PC-3 (cell line): ENCODE data around the gene ESRRG. TPM values are rescaled to one million over a fixed set of nuclear protein-coding genes. Genes with fewer than 3 reads are reported as not detected.

Source experiments
- ATAC-seq: fragments of 200-7000 bp; cut with Tn5 transposase; 2 replicates; pipeline ENCODE4 v1.9.1; 2020; ENCODE audit warnings: mild to moderate bottlenecking, moderate library complexity
- BruUV-seq: library from RNA; stranded (reverse); fragments of 400-500 nt; replicated peaks from 2 replicates; lab custom pipeline; 2021; lab: Mats Ljungman, UMichigan
- CTCF ChIA-PET: fragments of 300-600 bp; sonication (Branson Sonifier 250); formaldehyde crosslinking; loops from one replicate; lab custom pipeline; 2022; ENCODE audit warnings: antibody characterized with exemption; lab: Charles Lee
- POLR2A ChIA-PET: fragments of 300-600 bp; sonication (Branson Sonifier 250); formaldehyde crosslinking; loops from one replicate; lab custom pipeline; 2022; ENCODE audit warnings: antibody characterized with exemption; ENCODE audit not compliant: unreplicated experiment; lab: Charles Lee
- DNase-seq: peaks from one replicate; pipeline ENCODE4 v3.0.0-alpha.2; 2015
- H2AFZ ChIP-seq: fragments of 300-600 bp; sonication (generic); 2 replicates; pipeline ENCODE4 v1.6.0; 2016; ENCODE audit warnings: antibody characterized with exemption, low read length
- H3F3A ChIP-seq: fragments of 300-600 bp; sonication (generic); one replicate; pipeline ENCODE4 v1.6.0; 2017; ENCODE audit warnings: antibody characterized with exemption, low read length, control low read depth, mild to moderate bottlenecking; ENCODE audit not compliant: unreplicated experiment
- H3K27ac ChIP-seq: fragments of 300-600 bp; sonication (generic); 2 replicates; pipeline ENCODE4 v1.5.1; 2016; ENCODE audit warnings: mild to moderate bottlenecking, low read length
- H3K27me3 ChIP-seq: fragments of 300-600 bp; sonication (generic); 2 replicates; pipeline ENCODE4 v1.6.1; 2016; ENCODE audit warnings: low read length, mixed read lengths
- H3K36me3 ChIP-seq: fragments of 300-600 bp; sonication (generic); 2 replicates; pipeline ENCODE4 v1.6.1; 2016; ENCODE audit warnings: low read depth, mixed run types, low read length, mixed read lengths
- H3K4me1 ChIP-seq: fragments of 300-600 bp; sonication (generic); 2 replicates; pipeline ENCODE4 v1.5.1; 2016; ENCODE audit warnings: low read length; ENCODE audit not compliant: insufficient read depth
- H3K4me2 ChIP-seq: fragments of 300-600 bp; sonication (generic); 2 replicates; pipeline ENCODE4 v1.6.0; 2016; ENCODE audit warnings: low read length
- H3K4me3 ChIP-seq: fragments of 300-600 bp; sonication (generic); 2 replicates; pipeline ENCODE4 v1.5.1; 2016; ENCODE audit warnings: mild to moderate bottlenecking, low read length, mixed read lengths
- H3K79me2 ChIP-seq: fragments of 300-600 bp; sonication (generic); 2 replicates; pipeline ENCODE4 v1.6.1; 2017; ENCODE audit warnings: low read length, mixed read lengths
- H3K9ac ChIP-seq: fragments of 300-600 bp; sonication (generic); 2 replicates; pipeline ENCODE4 v1.6.0; 2016; ENCODE audit warnings: mild to moderate bottlenecking, low read length
- H3K9me2 ChIP-seq: fragments of 300-600 bp; sonication (generic); replicated peaks from 2 replicates; pipeline ENCODE4 v1.6.1; 2016; ENCODE audit warnings: mixed run types, low read length, mixed read lengths
- H3K9me3 ChIP-seq: fragments of 300-600 bp; sonication (generic); 2 replicates; pipeline ENCODE4 v1.6.1; 2016; ENCODE audit warnings: low read length, mixed read lengths
- H4K20me1 ChIP-seq: fragments of 300-600 bp; sonication (generic); 2 replicates; pipeline ENCODE4 v1.6.1; 2016; ENCODE audit warnings: low read length, mixed read lengths
- CTCF ChIP-seq: fragments of 300-600 bp; sonication (generic); conservative IDR thresholded peaks from 2 replicates; pipeline ENCODE4 v1.5.1; 2017; ENCODE audit warnings: antibody characterized with exemption, low read depth, mild to moderate bottlenecking, low read length
- EZH2 ChIP-seq: fragments of 300-600 bp; sonication (generic); IDR thresholded peaks from one replicate; pipeline ENCODE4 v1.6.1; 2017; ENCODE audit warnings: antibody characterized with exemption, mild to moderate bottlenecking, low read length; ENCODE audit not compliant: unreplicated experiment
- EZH2phosphoT487 ChIP-seq: fragments of 300-600 bp; sonication (generic); IDR thresholded peaks from 2 replicates; pipeline ENCODE4 v1.6.1; 2018; ENCODE audit warnings: mild to moderate bottlenecking, antibody characterized with exemption, low read length, borderline replicate concordance
- intact Hi-C: fragments of 100-400 bp; cut with micrococcal nuclease; formaldehyde crosslinking; loops from 2 replicates; pipeline ENCODE4 v1.9.0; 2023
- total RNA-seq: library from RNA; depleted of rRNA; stranded (reverse); fragments of >200 nt; gene quantifications from 2 replicates; pipeline ENCODE4 v1.2.3, GENCODE V29; 2014

ESRRG gene
- total RNA-seq, 1 experiment from 2014 or later, result 1.7 TPM

- ChIA-PET POLR2A (no interaction called here), CTCF (no interaction called here)
- DNase-seq, result no peak
- no peaks in the 10 kb centered on the region for H4K20me1 ChIP-seq
- no peaks in the 10 kb centered on the region for H3K9me3 ChIP-seq
- no peaks in the 10 kb centered on the region for H3F3A ChIP-seq
- no peak overlapping the region for H3K4me3 ChIP-seq
- H3K27me3 ChIP-seq, result no peaks in the 10 kb centered on the region
- no peaks in the 10 kb centered on the region for H3K9me2 ChIP-seq
- H2AFZ ChIP-seq, result no peak overlapping the region
- peaks cover 13% of the 10 kb centered on the region; the same call in 1 of the 2 replicates for H3K4me1 ChIP-seq
- no peak overlapping the region for H3K9ac ChIP-seq
- H3K4me2 ChIP-seq, result no peak overlapping the region
- TF ChIP-seq EZH2, result no peak
- TF ChIP-seq CTCF, result no peak
- TF ChIP-seq EZH2phosphoT487, result no peak
- no peak overlapping the region for H3K27ac ChIP-seq
- BruUV-seq, result no TSS peak
- H3K36me3 ChIP-seq, result no peaks in the 10 kb centered on the region
- ATAC-seq, result no peak
- intact Hi-C loops, result no loop called here
- H3K79me2 ChIP-seq, result no peaks in the 10 kb centered on the region
Observed at GRCh38 chr1:216535059-216535458, 188.2 kb downstream of the ESRRG start.

- Histone ChIP-seq H3K27ac (no peak overlapping the region), H3K79me2 (no peaks in the 10 kb centered on the region), H3K27me3 (no peaks in the 10 kb centered on the region), H3K9me2 (no peaks in the 10 kb centered on the region), H2AFZ (no peak overlapping the region), H3K4me3 (no peak overlapping the region), H3K9me3 (no peaks in the 10 kb centered on the region), H3K4me2 (no peak overlapping the region), H3F3A (no peaks in the 10 kb centered on the region), H3K36me3 (no peaks in the 10 kb centered on the region), H4K20me1 (no peaks in the 10 kb centered on the region), H3K9ac (no peak overlapping the region), H3K4me1 (peaks cover 15% of the 10 kb centered on the region; the same call in 1 of the 2 replicates)
- intact Hi-C loops, result no loop called here
- CTCF ChIA-PET, result no interaction called here
- DNase-seq (no peak), ATAC-seq (no peak)
- no TSS peak for BruUV-seq
- TF ChIP-seq CTCF (no peak), EZH2phosphoT487 (no peak)
- POLR2A ChIA-PET, result no interaction called here
Observed at GRCh38 chr1:216533776-216534175, 189.5 kb downstream of the ESRRG start.

GRCh38 chr1:216532251-216532798, 190.9 kb downstream of the ESRRG start:
- TF ChIP-seq EZH2phosphoT487 (no peak), EZH2 (no peak), CTCF (no peak)
- Histone ChIP-seq H4K20me1 (no peaks in the 10 kb centered on the region), H3K27me3 (no peaks in the 10 kb centered on the region), H3K9me2 (no peaks in the 10 kb centered on the region), H3F3A (no peaks in the 10 kb centered on the region), H3K9ac (no peak overlapping the region), H3K79me2 (no peaks in the 10 kb centered on the region), H3K27ac (no peak overlapping the region), H3K4me1 (peaks cover 17% of the 10 kb centered on the region; the same call in 1 of the 2 replicates), H2AFZ (no peak overlapping the region; the same call in 1 of the 2 replicates), H3K4me3 (no peak overlapping the region), H3K4me2 (no peak overlapping the region), H3K9me3 (no peaks in the 10 kb centered on the region), H3K36me3 (no peaks in the 10 kb centered on the region)
- CTCF ChIA-PET, result no interaction called here
- POLR2A ChIA-PET, result no interaction called here
- BruUV-seq, result no TSS peak
- intact Hi-C loops, result no loop called here
- ATAC-seq, result no peak
- DNase-seq, result no peak
